Measurements from ENCODE around the gene C16orf96.

The C16orf96 gene

DNA sequence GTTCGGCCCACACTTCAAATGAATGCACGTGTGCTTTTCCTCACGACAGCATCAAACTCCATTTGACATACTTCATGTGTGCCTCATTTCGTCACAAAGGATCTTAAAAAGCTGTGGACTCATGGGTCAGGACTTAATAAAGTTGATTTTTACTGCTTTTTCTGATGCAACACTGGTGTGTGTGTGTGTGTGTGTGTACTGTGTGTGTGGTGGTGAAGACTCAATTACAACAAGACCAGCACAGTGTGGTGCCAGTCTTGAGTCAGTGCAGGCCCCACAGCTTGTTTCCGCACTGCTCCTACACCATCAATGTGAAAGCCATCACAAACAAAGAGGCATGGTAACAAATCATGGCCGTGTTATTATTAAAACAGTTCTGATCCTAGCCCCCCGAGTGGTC, 35.2 kb upstream of the C16orf96 start:
- Histone ChIP-seq H4K20me1 (ENCODE audit: insufficient read depth, low read length) (no peaks in the 10 kb centered on the region), H2AFZ (ENCODE audit: low read length) (no peak overlapping the region), H3K9ac (ENCODE audit: low read length) (no peak overlapping the region), H3K27ac (ENCODE audit: low read length) (no peak overlapping the region), H3K4me1 (ENCODE audit: low read length) (peaks cover 29% of the 10 kb centered on the region), H3K9me2 (replicated peaks; ENCODE audit: insufficient read depth, low read length) (no peaks in the 10 kb centered on the region), H3K36me3 (replicated peaks; ENCODE audit: insufficient read depth, low read length) (no peaks in the 10 kb centered on the region), H3K79me2 (ENCODE audit: low read length) (peaks cover 89% of the 10 kb centered on the region), H3K4me3 (ENCODE audit: low read length) (no peak overlapping the region), H3K9me3 (replicated peaks; ENCODE audit: insufficient read depth, low read length) (no peaks in the 10 kb centered on the region), H3F3A (ENCODE audit: insufficient read depth, low read length) (peaks cover 19% of the 10 kb centered on the region), H3K4me2 (ENCODE audit: low read depth, low read length) (no peak overlapping the region), H3K27me3 (replicated peaks; ENCODE audit: insufficient read depth, low read length) (no peaks in the 10 kb centered on the region)
- DNase-seq, result no peak
- no peak for TF ChIP-seq EZH2 (optimal IDR thresholded peaks at IDR 0.05; ENCODE audit: low read depth, low read length)
- TF ChIP-seq, protein P1, sequence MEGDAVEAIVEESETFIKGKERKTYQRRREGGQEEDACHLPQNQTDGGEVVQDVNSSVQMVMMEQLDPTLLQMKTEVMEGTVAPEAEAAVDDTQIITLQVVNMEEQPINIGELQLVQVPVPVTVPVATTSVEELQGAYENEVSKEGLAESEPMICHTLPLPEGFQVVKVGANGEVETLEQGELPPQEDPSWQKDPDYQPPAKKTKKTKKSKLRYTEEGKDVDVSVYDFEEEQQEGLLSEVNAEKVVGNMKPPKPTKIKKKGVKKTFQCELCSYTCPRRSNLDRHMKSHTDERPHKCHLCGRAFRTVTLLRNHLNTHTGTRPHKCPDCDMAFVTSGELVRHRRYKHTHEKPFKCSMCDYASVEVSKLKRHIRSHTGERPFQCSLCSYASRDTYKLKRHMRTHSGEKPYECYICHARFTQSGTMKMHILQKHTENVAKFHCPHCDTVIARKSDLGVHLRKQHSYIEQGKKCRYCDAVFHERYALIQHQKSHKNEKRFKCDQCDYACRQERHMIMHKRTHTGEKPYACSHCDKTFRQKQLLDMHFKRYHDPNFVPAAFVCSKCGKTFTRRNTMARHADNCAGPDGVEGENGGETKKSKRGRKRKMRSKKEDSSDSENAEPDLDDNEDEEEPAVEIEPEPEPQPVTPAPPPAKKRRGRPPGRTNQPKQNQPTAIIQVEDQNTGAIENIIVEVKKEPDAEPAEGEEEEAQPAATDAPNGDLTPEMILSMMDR (IDR thresholded peaks at IDR 0.05; ENCODE audit: low read length), result no peak
- no peak for TF ChIP-seq EZH2phosphoT487 (IDR thresholded peaks at IDR 0.05; ENCODE audit: low read length)

DNA sequence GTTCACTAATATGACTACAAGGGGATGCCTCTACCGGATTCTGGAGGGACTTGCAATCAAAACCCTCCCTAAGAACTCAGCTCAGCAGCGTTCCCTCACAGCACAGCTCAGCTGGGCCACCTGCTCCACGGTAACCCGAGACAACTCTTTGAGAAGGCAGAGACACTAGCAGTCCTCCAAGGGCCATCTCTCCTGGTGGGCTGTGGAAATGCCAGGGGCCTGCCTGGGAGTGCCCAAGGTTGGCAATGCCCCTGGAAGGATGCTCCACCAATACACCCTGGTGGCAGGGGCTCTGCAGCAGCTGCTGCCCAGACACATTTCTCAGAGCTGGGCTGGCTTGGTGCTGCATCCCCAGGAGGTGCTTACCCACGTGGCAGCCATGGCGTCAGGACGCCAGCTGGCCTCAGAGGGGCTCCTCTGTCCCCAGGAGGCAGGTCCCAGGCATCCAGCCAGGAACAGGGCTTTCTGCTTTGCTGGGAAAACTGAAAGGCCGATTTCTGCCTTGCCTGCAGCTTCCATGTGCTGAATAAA, 34.0 kb upstream of the C16orf96 start:
- Histone ChIP-seq H3K4me1 (ENCODE audit: low read length) (peaks cover 17% of the 10 kb centered on the region), H3K27ac (ENCODE audit: low read length) (no peak overlapping the region), H3K79me2 (ENCODE audit: low read length) (peaks cover 85% of the 10 kb centered on the region), H3K36me3 (replicated peaks; ENCODE audit: insufficient read depth, low read length) (no peaks in the 10 kb centered on the region), H4K20me1 (ENCODE audit: insufficient read depth, low read length) (no peaks in the 10 kb centered on the region), H3K4me2 (ENCODE audit: low read depth, low read length) (no peak overlapping the region), H3K27me3 (replicated peaks; ENCODE audit: insufficient read depth, low read length) (no peaks in the 10 kb centered on the region), H3K9me2 (replicated peaks; ENCODE audit: insufficient read depth, low read length) (no peaks in the 10 kb centered on the region), H3K9me3 (replicated peaks; ENCODE audit: insufficient read depth, low read length) (no peaks in the 10 kb centered on the region), H3F3A (ENCODE audit: insufficient read depth, low read length) (peaks cover 12% of the 10 kb centered on the region; the same call in 1 of the 2 replicates), H2AFZ (ENCODE audit: low read length) (no peak overlapping the region), H3K9ac (ENCODE audit: low read length) (no peak overlapping the region), H3K4me3 (ENCODE audit: low read length) (no peak overlapping the region)
- no peak for DNase-seq
- TF ChIP-seq, protein P1 (IDR thresholded peaks at IDR 0.05; ENCODE audit: low read length), result no peak
- TF ChIP-seq EZH2phosphoT487 (IDR thresholded peaks at IDR 0.05; ENCODE audit: low read length), result no peak
- TF ChIP-seq EZH2 (optimal IDR thresholded peaks at IDR 0.05; ENCODE audit: low read depth, low read length), result no peak

DNA sequence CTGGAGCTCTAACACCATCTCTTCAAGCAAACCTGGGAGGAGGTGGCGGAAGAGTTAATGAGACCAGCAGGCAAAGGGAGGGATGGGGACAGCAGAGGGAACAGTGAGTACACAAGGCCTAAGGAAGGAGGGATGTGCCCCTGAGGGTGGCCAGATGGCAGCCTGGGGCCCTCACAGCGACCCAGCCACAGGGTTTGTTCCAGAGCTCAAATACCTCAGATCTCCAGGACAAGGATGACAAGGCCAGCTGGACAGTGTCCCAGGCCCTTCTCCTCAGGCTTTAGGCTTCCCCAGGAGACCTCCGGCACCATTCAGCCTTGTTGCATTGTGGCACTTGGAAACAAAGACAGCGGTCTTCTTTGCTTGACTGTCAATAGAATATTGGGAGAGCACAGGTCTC, 32.5 kb upstream of the C16orf96 start:
- H3F3A ChIP-seq (ENCODE audit: insufficient read depth, low read length), result 0 out of 2 replicates have a peak, but pooled peaks cover 4% of the 10 kb centered on the region
- no peaks in the 10 kb centered on the region for H3K27me3 ChIP-seq (replicated peaks; ENCODE audit: insufficient read depth, low read length)
- DNase-seq, result no peak
- H3K9me2 ChIP-seq (replicated peaks; ENCODE audit: insufficient read depth, low read length), result no peaks in the 10 kb centered on the region
- no peak overlapping the region for H3K4me3 ChIP-seq (ENCODE audit: low read length)
- peaks cover 84% of the 10 kb centered on the region for H3K79me2 ChIP-seq (ENCODE audit: low read length)
- H2AFZ ChIP-seq (ENCODE audit: low read length), result no peak overlapping the region
- H3K36me3 ChIP-seq (replicated peaks; ENCODE audit: insufficient read depth, low read length), result no peaks in the 10 kb centered on the region
- H4K20me1 ChIP-seq (ENCODE audit: insufficient read depth, low read length), result no peaks in the 10 kb centered on the region
- H3K4me2 ChIP-seq (ENCODE audit: low read depth, low read length), result no peak overlapping the region
- TF ChIP-seq, protein P1 (IDR thresholded peaks at IDR 0.05; ENCODE audit: low read length), result no peak
- TF ChIP-seq EZH2 (optimal IDR thresholded peaks at IDR 0.05; ENCODE audit: low read depth, low read length), result no peak
- TF ChIP-seq EZH2phosphoT487 (IDR thresholded peaks at IDR 0.05; ENCODE audit: low read length), result no peak
- no peaks in the 10 kb centered on the region for H3K9me3 ChIP-seq (replicated peaks; ENCODE audit: insufficient read depth, low read length)
- H3K27ac ChIP-seq (ENCODE audit: low read length), result no peak overlapping the region
- H3K9ac ChIP-seq (ENCODE audit: low read length), result no peak overlapping the region
- peaks cover 2% of the 10 kb centered on the region for H3K4me1 ChIP-seq (ENCODE audit: low read length)

All from MM.1S (cell line).